Stimulated activated CD4-positive, alpha-beta T cell treated with anti-CD3 and anti-CD28 coated beads, Interleukin-15, amount 100 ng/mL, for 24 hours (primary cell): ENCODE data around the gene FNIP2.
"Not testable (repeated sequence)": the region's sequence is repeated elsewhere in the genome, so short reads cannot be mapped to it uniquely, and the experiment has no call there.

Experiments
- DNase-seq: peaks from one replicate; pipeline ENCODE4 v3.0.0-alpha.2; 2020

Gene FNIP2

DNA sequence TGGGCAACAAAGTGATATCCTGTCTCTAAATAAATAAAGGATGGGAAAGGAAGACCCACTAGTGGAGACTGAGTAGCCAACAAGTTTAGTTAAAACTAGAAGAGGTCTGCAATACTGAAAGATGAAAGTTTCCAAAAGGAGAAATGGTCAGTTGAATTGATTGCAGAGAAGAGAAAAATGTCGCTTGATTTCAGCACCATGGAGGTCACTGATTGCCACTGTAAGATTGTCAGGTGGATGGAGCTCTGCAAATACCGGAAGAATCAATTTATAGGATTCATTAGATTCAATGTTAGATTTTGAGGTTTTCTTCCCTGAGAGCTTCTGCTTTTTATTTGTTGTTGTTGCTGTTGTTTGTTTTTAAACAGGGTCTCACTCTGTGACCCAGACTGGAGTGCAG lies 5.4 kb upstream of the FNIP2 start:
- no peak for DNase-seq

- no peak for DNase-seq
These were observed 2.3 kb upstream of the FNIP2 start for GRCh38 chr4:158766434-158767044.

GRCh38 chr4:158767451-158767850 lies 1.4 kb upstream of the FNIP2 start:
- no peak for DNase-seq

- DNase-seq, result peak; percentile 60
These were observed 522 bp downstream of the FNIP2 start for GRCh38 chr4:158769175-158769921.

GRCh38 chr4:158770671-158771070 lies 1.8 kb downstream of the FNIP2 start:
- DNase-seq, result no peak

GRCh38 chr4:158771776-158772175 lies 3.0 kb downstream of the FNIP2 start:
- no peak for DNase-seq

DNA sequence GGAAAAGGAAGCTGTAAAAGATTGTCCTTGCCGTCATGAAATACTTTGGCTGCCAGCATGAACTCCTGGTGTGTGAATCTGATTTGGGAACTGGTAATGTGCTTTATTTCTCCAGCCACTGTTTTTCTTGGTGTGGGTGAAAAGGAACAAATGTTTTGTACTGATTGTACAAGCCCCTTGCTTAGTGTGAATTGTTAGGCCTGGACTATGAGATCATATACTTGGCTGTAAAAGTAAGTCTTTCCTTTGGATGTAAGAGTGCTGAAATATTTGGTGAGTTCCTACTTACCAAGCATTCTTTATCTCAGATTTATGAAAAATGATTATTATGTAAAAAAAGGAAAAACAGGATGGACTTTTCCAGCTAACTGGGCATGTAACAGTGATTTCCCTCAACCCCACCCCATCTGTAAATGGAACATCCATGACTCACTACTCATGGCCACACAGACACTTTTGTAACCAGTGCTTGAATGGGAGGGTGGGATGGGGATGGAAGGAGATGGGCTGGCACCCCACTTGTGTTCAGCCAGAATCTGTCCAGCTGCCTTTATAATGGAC lies 6.3 kb downstream of the FNIP2 start:
- DNase-seq, result no peak

- DNase-seq, result no peak
These were observed 7.3 kb downstream of the FNIP2 start for GRCh38 chr4:158776106-158776505.

GRCh38 chr4:158777423-158778155 lies 8.8 kb downstream of the FNIP2 start:
- DNase-seq, result no peak

DNA sequence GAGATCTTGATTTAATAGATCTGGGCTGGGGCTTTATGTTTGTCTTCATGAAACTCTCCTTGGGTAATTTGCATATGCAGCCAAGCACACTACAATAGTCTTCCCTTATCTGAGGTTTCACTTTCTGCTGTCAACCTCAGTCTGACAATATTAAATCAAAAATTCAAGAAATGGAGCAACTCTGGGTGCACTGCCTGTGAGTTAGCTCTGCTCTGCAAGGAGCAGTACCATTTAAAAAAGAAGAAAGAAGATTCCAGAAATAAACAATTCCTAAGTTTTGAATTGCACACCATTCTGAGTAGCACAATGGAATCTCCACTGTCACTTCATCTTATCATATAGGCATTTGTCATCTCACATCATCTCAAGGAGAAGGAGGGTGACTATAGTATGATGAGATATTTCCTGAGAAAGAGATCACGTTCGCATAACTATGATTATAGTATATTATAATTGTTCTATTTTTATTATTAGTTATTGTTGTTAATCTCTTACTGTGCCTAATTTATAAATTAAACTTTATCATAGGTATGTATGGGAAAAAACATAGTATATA lies 9.4 kb downstream of the FNIP2 start:
- no peak for DNase-seq

DNA sequence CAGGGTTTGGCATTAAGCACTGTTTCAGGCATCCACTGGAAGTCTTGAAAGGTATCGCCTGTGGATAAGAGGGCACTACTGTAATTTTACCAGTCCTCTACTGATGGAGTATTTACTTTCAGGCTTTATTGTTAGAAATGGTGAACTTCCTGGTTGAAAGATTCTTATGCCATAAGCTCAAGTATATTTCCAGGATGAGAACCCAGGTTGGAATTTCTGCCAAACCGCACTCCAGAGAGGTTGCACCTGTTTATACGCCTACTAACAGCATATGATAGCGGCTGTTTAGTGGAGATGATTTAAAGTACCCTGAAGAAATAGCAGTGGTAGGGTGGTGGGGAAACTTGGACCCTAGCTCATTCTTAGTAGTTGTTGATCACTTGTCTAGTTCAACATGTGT lies 9.9 kb downstream of the FNIP2 start:
- DNase-seq, result no peak

GRCh38 chr4:158781963-158782362 lies 13.1 kb downstream of the FNIP2 start:
- no peak for DNase-seq

- no peak for DNase-seq
These were observed 13.9 kb downstream of the FNIP2 start for GRCh38 chr4:158782551-158783360.

DNA sequence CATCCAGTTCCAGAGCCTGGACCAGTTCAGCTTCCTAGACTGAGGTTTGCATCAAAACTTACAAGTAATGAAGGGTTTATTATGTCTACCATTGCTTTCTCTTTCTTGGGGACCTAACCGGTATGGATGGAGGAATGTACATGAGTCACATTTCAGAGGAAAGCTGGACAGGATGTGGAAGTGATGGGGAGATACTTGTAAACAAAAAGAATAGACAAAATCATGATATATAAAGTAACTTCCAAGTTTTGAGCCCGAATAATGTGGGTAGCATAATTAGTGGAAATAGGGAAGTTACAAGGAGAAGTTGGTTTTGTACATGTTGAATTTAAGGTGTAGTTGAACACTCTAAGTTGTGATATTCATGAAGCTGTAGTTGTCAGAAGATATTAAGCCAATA lies 15.0 kb downstream of the FNIP2 start:
- DNase-seq, result no peak

DNA sequence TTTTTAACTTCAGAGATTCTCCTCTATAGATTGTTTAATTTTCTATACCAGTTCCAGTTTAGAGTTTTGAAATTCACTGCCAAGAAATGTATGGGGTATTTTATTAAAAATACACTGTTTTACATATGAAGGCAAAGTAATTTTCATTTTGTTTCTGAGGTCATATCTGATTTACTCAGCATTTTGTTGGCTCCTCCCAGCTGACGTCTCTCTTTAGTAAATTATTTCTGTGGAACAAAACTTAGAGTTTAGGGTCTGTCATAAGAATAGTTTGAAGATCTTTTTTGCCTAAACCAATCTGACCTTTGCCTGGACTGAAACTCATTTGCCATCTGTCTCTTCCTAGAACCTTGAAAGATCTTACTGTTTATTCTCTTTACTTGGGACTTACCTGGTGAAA lies 16.9 kb downstream of the FNIP2 start:
- DNase-seq, result no peak

DNA sequence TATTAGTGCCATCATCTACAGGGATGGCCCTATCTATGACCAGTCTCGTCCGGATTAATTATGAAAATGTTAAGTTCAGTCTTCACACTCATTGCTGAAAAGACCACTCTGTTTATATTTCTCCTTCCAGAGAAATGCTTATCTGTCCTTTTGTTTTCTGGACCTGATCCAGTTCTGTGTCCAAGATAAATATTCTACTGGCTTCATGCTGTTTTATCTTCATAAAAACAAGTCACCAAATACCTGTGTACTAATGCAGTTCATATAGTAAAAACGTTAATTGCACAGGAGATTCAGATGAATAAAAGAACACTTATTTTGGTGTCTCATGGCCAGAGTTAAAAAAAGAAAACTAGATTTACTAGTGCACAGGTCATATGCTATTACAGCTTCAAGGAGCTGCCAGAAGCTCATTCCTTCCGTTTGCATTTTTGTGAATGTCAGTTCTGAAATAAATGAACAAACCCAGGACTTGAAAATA lies 17.3 kb downstream of the FNIP2 start:
- DNase-seq, result no peak

GRCh38 chr4:158786955-158787354 lies 18.1 kb downstream of the FNIP2 start:
- DNase-seq, result no peak

- DNase-seq, result no peak
These were observed 19.1 kb downstream of the FNIP2 start for GRCh38 chr4:158787709-158788475.

GRCh38 chr4:158788516-158788915 lies 19.7 kb downstream of the FNIP2 start:
- no peak for DNase-seq

GRCh38 chr4:158789853-158790252 lies 21.0 kb downstream of the FNIP2 start:
- DNase-seq, result no peak

- no peak for DNase-seq
These were observed 24.2 kb downstream of the FNIP2 start for GRCh38 chr4:158793021-158793420.

- not testable (repeated sequence) for DNase-seq
These were observed 24.6 kb downstream of the FNIP2 start for GRCh38 chr4:158793430-158793829.
